ENCODE measurements around the gene RND3. TPM values are rescaled to one million over a fixed set of nuclear protein-coding genes. Genes with fewer than 3 reads are reported as not detected.

The RND3 gene
- polyA plus RNA-seq, 2 of the 4 experiments (the other 2 are of a cell fraction): 56.8 to 137 TPM

- WGBS (ENCODE audit: missing lambda C conversion rate): 84% methylated on average over 5 of the region's 5 CpGs
- no peak for FAIRE-seq
- ChIA-PET CTCF (no interaction called here), POLR2A (no interaction called here)
- no peak for ATAC-seq
- Histone ChIP-seq H3K4me3 (no peak overlapping the region), H3K9me3 (peaks cover 4% of the 10 kb centered on the region; the same call in 1 of the 3 replicates), H3K4me1 (peaks cover 50% of the 10 kb centered on the region), H3K27ac (peak overlapping the region in 1 of 2 experiments; percentile 51; a peak in 4 of 6 replicates), H3K4me2 (no peak overlapping the region)
- TF ChIP-seq CEBPB (IDR thresholded peaks at IDR 0.05) (no peak), RNF2 (IDR thresholded peaks at IDR 0.05; ENCODE audit: borderline replicate concordance, low read depth) (no peak), CHD4 (IDR thresholded peaks at IDR 0.05; ENCODE audit: borderline replicate concordance) (no peak), ATOH8 (CRISPR knock-in tag; IDR thresholded peaks at IDR 0.05; ENCODE audit: low read depth) (no peak), HOXB5 (CRISPR knock-in tag; IDR thresholded peaks at IDR 0.05) (no peak), MAFK (IDR thresholded peaks at IDR 0.05; ENCODE audit: partially characterized antibody) (peak; percentile 23)
- no peak for DNase-seq (ENCODE audit: low read depth in 1 of 2, low spot score in 1 of 2)
Measured at GRCh38 chr2:150532020-150532419, 44.6 kb upstream of the RND3 start.

- no peak for ATAC-seq
- DNase-seq (ENCODE audit: low read depth in 1 of 2, low spot score in 1 of 2): no peak
- ChIA-PET CTCF (interaction anchor here (0.6 kb wide), 1 partner anchor 78 kb away, joined by 3 read pairs; no protein-coding TSS in a partner anchor), POLR2A (no interaction called here)
- H3K9me3 ChIP-seq: peaks cover 4% of the 10 kb centered on the region; the same call in 1 of the 3 replicates
- H3K4me3 ChIP-seq: no peak overlapping the region
- TF ChIP-seq RNF2 (IDR thresholded peaks at IDR 0.05; ENCODE audit: borderline replicate concordance, low read depth): no peak
- no peak for TF ChIP-seq KDM1A (IDR thresholded peaks at IDR 0.05; ENCODE audit: low read depth)
- no peak for TF ChIP-seq MAZ (IDR thresholded peaks at IDR 0.05; ENCODE audit: borderline replicate concordance, low read depth, low read length)
- TF ChIP-seq EP300 (IDR thresholded peaks at IDR 0.05): no peak
- no peak for TF ChIP-seq BCL3 (IDR thresholded peaks at IDR 0.05)
- no peak for TF ChIP-seq CBX8 (IDR thresholded peaks at IDR 0.05)
- no peak for TF ChIP-seq HMGXB4 (CRISPR knock-in tag; IDR thresholded peaks at IDR 0.05; ENCODE audit: borderline replicate concordance)
- TF ChIP-seq USF2 (IDR thresholded peaks at IDR 0.05): no peak
- no peak for TF ChIP-seq ATOH8 (CRISPR knock-in tag; IDR thresholded peaks at IDR 0.05; ENCODE audit: low read depth)
- no peak for FAIRE-seq
- H3K4me1 ChIP-seq: peaks cover 55% of the 10 kb centered on the region
- WGBS (ENCODE audit: missing lambda C conversion rate): 77% methylated on average over 2 of the region's 2 CpGs
- no peak overlapping the region for H3K4me2 ChIP-seq
- H3K27ac ChIP-seq: peak overlapping the region in 1 of 2 experiments; percentile 51; a peak in 4 of 6 replicates
Measured at GRCh38 chr2:150531591-150531990, 44.1 kb upstream of the RND3 start.

GRCh38 chr2:150530168-150530567 lies 42.7 kb upstream of the RND3 start:
- H3K4me3 ChIP-seq: no peak overlapping the region
- CTCF ChIA-PET: interaction anchor here (0.7 to 3.4 kb wide), 4 partner anchors 18 to 80 kb away, joined by 3 to 17 read pairs (median 3); no protein-coding TSS in a partner anchor
- 0 out of 3 replicates have a peak, but pooled peaks cover 2% of the 10 kb centered on the region for H3K9me3 ChIP-seq
- H3K4me1 ChIP-seq: peaks cover 63% of the 10 kb centered on the region
- DNase-seq (ENCODE audit: low read depth in 1 of 2, low spot score in 1 of 2) (no peak), ATAC-seq (no peak), FAIRE-seq (no peak)
- TF ChIP-seq CBX8 (IDR thresholded peaks at IDR 0.05) (no peak), MAFK (IDR thresholded peaks at IDR 0.05; ENCODE audit: partially characterized antibody) (peak; percentile 73)
- peak overlapping the region; percentile 76 to 81 for H3K27ac ChIP-seq
- POLR2A ChIA-PET: interaction anchor here (1.0 to 2.2 kb wide), 3 partner anchors 40 to 71 kb away, joined by 3 to 5 read pairs (median 4); no protein-coding TSS in a partner anchor
- 56% methylated on average over 1 of the region's 1 CpG for WGBS (ENCODE audit: missing lambda C conversion rate)
- peak overlapping the region; percentile 84 for H3K4me2 ChIP-seq
